Measurements from ENCODE around the gene LMBRD2. TPM values are rescaled to one million over a fixed set of nuclear protein-coding genes. Genes with fewer than 3 reads are reported as not detected.

Gene LMBRD2
- total RNA-seq, 1 experiment from 2014 or later: 15.2 TPM

GRCh38 chr5:36155291-36155690 is 3.6 kb upstream of the LMBRD2 start:
- POLR2A ChIA-PET: interaction anchor here (1.1 kb wide), 1 partner anchor 76 kb away, joined by 4 read pairs; no protein-coding TSS in a partner anchor
- peaks cover 5% of the 10 kb centered on the region; the same call in 1 of the 2 replicates for H3K9me3 ChIP-seq

GRCh38 chr5:36153726-36154125 is 2.0 kb upstream of the LMBRD2 start:
- intact Hi-C loops (cut with micrococcal nuclease; ENCODE audit: unreplicated experiment): loop anchor here (2.0 kb wide), 2 partner anchors 29 to 75 kb away; no protein-coding TSS in a partner anchor
- H3K9me3 ChIP-seq: peaks cover 5% of the 10 kb centered on the region; the same call in 1 of the 2 replicates
- peak overlapping the region; percentile 98 for H3K4me3 ChIP-seq (ENCODE audit: low read depth, low read length)
- no TSS peak for BruUV-seq (replicated peaks)
- no peaks in the 10 kb centered on the region for H3K27me3 Mint-ChIP-seq (ENCODE audit: insufficient read depth, unreplicated experiment)
- peaks cover 52% of the 10 kb centered on the region for H3K4me1 Mint-ChIP-seq (ENCODE audit: low read depth, unreplicated experiment)
- peak overlapping the region; percentile 63 for H3K27ac Mint-ChIP-seq (ENCODE audit: unreplicated experiment)
- H3K36me3 ChIP-seq (ENCODE audit: control insufficient read depth, insufficient read depth, low read length): peaks cover 6% of the 10 kb centered on the region; the same call in 1 of the 2 replicates
- peaks cover 66% of the 10 kb centered on the region for H3K4me1 ChIP-seq
- H3K4me3 Mint-ChIP-seq (ENCODE audit: unreplicated experiment): peak overlapping the region; percentile 75
- peak; percentile 61 to 75 for DNase-seq
- ChIA-PET POLR2A (interaction anchor here (0.6 kb wide), 2 partner anchors 495 to 1224 kb away, joined by 3 to 5 read pairs; no protein-coding TSS in a partner anchor), CTCF (interaction anchor here (4.2 kb wide), 1 partner anchor 75 kb away, joined by 36 read pairs; no protein-coding TSS in a partner anchor)
- no peak for TF ChIP-seq CTCF (IDR thresholded peaks at IDR 0.05; ENCODE audit: insufficient read depth in 1 of 2, low read depth in 1 of 2, low read length in 1 of 2, severe bottlenecking in 1 of 2, unreplicated experiment in 1 of 2)
- no peaks in the 10 kb centered on the region for H3K27me3 ChIP-seq (replicated peaks; ENCODE audit: control insufficient read depth, insufficient read depth, low read length)
- H3K9me3 Mint-ChIP-seq (ENCODE audit: unreplicated experiment): peaks cover 9% of the 10 kb centered on the region
- peaks cover 69% of the 10 kb centered on the region for H3K36me3 Mint-ChIP-seq (ENCODE audit: insufficient read depth, unreplicated experiment)

More at GRCh38 chr5:36155291-36155690, 3.6 kb upstream of the LMBRD2 start:
- peaks cover 55% of the 10 kb centered on the region for H3K4me1 Mint-ChIP-seq (ENCODE audit: low read depth, unreplicated experiment)
- no peaks in the 10 kb centered on the region for H3K27me3 Mint-ChIP-seq (ENCODE audit: insufficient read depth, unreplicated experiment)
- no peaks in the 10 kb centered on the region for H3K27me3 ChIP-seq (replicated peaks; ENCODE audit: control insufficient read depth, insufficient read depth, low read length)
- CTCF ChIA-PET: no interaction called here
- DNase-seq: no peak
- peaks cover 74% of the 10 kb centered on the region for H3K4me1 ChIP-seq
- peaks cover 84% of the 10 kb centered on the region for H3K36me3 Mint-ChIP-seq (ENCODE audit: insufficient read depth, unreplicated experiment)
- H3K36me3 ChIP-seq (ENCODE audit: control insufficient read depth, insufficient read depth, low read length): peaks cover 7% of the 10 kb centered on the region
- peaks cover 9% of the 10 kb centered on the region for H3K9me3 Mint-ChIP-seq (ENCODE audit: unreplicated experiment)
- intact Hi-C loops (cut with micrococcal nuclease; ENCODE audit: unreplicated experiment): no loop called here
- H3K4me3 Mint-ChIP-seq (ENCODE audit: unreplicated experiment): peak overlapping the region; percentile 43
- TF ChIP-seq CTCF (IDR thresholded peaks at IDR 0.05; ENCODE audit: insufficient read depth in 1 of 2, low read depth in 1 of 2, low read length in 1 of 2, severe bottlenecking in 1 of 2, unreplicated experiment in 1 of 2): no peak
- no peak overlapping the region for H3K4me3 ChIP-seq (ENCODE audit: low read depth, low read length)
- no TSS peak for BruUV-seq (replicated peaks)
- H3K27ac Mint-ChIP-seq (ENCODE audit: unreplicated experiment): no peak overlapping the region

GRCh38 chr5:36153298-36153677 is 1.6 kb upstream of the LMBRD2 start:
- ChIA-PET CTCF (interaction anchor here (1.1 to 4.2 kb wide), 2 partner anchors 74 to 89 kb away, joined by 3 to 36 read pairs; partner anchors contain the start of gene NADK2), POLR2A (interaction anchor here (0.6 kb wide), 1 partner anchor 495 kb away, joined by 3 read pairs; no protein-coding TSS in a partner anchor)
- no TSS peak for BruUV-seq (replicated peaks)
- H3K27me3 ChIP-seq (replicated peaks; ENCODE audit: control insufficient read depth, insufficient read depth, low read length): no peaks in the 10 kb centered on the region
- no peak for DNase-seq
- Mint-ChIP-seq H3K27ac (ENCODE audit: unreplicated experiment) (peak overlapping the region; percentile 63), H3K27me3 (ENCODE audit: insufficient read depth, unreplicated experiment) (no peaks in the 10 kb centered on the region), H3K9me3 (ENCODE audit: unreplicated experiment) (peaks cover 9% of the 10 kb centered on the region), H3K4me3 (ENCODE audit: unreplicated experiment) (peak overlapping the region; percentile 75), H3K36me3 (ENCODE audit: insufficient read depth, unreplicated experiment) (peaks cover 64% of the 10 kb centered on the region), H3K4me1 (ENCODE audit: low read depth, unreplicated experiment) (peaks cover 48% of the 10 kb centered on the region)
- H3K36me3 ChIP-seq (ENCODE audit: control insufficient read depth, insufficient read depth, low read length): peaks cover 6% of the 10 kb centered on the region; the same call in 1 of the 2 replicates
- peaks cover 64% of the 10 kb centered on the region for H3K4me1 ChIP-seq
- H3K9me3 ChIP-seq: peaks cover 5% of the 10 kb centered on the region; the same call in 1 of the 2 replicates
- peak overlapping the region; percentile 98 for H3K4me3 ChIP-seq (ENCODE audit: low read depth, low read length)
- no peak for TF ChIP-seq CTCF (IDR thresholded peaks at IDR 0.05; ENCODE audit: insufficient read depth in 1 of 2, low read depth in 1 of 2, low read length in 1 of 2, severe bottlenecking in 1 of 2, unreplicated experiment in 1 of 2)
- intact Hi-C loops (cut with micrococcal nuclease; ENCODE audit: unreplicated experiment): loop anchor here (2.0 kb wide), 2 partner anchors 28 to 74 kb away; no protein-coding TSS in a partner anchor

Data from Caco-2 (cell line).